22Rv1 (cell line): ENCODE data around the gene SYNE3.

Experiments used
- CTCF ChIP-seq: fragments of 450-650 bp; IDR thresholded peaks from 2 replicates; pipeline ENCODE4 v1.5.1; 2017; ENCODE audit warnings: mild to moderate bottlenecking
- ZFX ChIP-seq: fragments of 450-650 bp; IDR thresholded peaks from 2 replicates; pipeline ENCODE4 v1.6.1; 2017; ENCODE audit warnings: antibody characterized with exemption, borderline replicate concordance

GRCh38 chr14:95508377-95508776 lies 8.1 kb downstream of the SYNE3 start:
- no peak for TF ChIP-seq CTCF
- TF ChIP-seq ZFX, result no peak
